Measurements from ENCODE around the gene CELF1.

Gene CELF1

DNA sequence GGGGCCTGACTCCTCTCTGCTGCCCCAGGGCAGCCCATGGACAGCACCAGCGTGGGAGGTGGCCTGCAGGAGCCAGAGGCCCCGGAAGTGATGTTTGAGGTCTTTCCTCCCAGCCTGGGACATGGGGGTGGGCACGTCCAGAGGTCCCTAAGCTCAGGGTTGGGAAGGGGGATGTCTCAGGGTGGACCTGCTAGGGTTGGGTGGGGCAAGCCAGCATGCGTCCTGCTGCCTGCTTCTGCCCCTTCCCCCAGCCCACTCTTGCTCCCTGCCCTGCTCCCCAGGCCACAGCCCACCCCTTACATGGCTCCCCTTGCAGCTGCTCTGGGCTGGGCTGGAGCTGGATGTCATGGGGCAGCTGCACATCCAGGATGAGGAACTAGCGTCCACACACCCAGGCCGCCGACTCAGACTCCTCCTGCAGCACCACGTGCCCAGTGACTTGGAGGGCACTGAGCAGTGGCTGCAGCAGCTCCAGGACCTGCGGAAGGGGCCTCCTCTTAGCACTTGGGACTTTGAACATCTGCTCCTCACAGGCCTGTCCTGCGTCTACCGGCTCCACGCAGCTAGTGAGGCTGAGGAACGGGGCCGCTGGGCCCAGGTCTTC is 34.9 kb upstream of the CELF1 start:
- H3K27me3 ChIP-seq (ENCODE audit: low read depth), result peaks cover 4% of the 10 kb centered on the region; the same call in 1 of the 2 replicates
- H3K36me3 ChIP-seq (replicated peaks), result peaks cover 15% of the 10 kb centered on the region
- DNase-seq (ENCODE audit: low spot score in 2 of 2), result no peak
- in situ Hi-C loops (cut with MboI; ENCODE audit: low sequenced_read_pairs), result no loop called here
- no peaks in the 10 kb centered on the region for H3K4me1 ChIP-seq
- no peaks in the 10 kb centered on the region for H3K9me3 ChIP-seq
- H3K4me3 ChIP-seq, result no peak overlapping the region

DNA sequence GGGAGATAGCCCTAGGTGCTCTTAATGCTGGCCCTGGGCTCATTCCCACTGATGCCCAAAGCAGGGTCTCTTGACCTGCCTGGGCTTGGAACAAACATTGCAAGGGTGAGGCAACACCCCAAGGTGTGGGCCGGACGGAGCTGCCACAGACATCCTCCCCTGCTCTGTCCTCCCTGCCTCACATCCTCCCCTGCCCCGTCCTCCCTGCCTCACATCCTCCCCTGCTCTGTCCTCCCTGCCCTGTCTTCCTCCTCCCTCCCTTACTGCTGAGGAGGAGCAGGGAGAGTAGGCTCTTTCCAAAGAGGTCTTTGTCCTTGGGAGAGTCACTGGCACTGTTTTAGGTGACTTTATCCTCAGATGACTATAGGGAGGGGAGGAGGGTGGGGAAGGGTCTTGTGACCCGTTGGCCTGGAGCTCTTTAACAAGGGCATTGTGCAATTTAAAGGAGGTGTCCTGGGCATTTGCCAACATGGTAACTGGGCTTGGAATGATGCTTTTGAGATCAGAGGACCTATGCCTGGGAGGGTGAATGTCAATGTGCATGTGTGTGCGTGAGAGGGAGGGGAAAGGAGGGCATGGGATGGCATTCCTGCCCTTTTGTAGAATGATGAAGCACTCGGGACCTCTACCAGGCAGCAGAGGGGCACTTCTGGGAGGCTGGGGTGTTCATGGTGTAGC is 34.2 kb upstream of the CELF1 start:
- in situ Hi-C loops (cut with MboI; ENCODE audit: low sequenced_read_pairs), result no loop called here
- DNase-seq (ENCODE audit: low spot score in 2 of 2), result no peak
- Histone ChIP-seq H3K27me3 (ENCODE audit: low read depth) (no peaks in the 10 kb centered on the region), H3K4me1 (no peaks in the 10 kb centered on the region), H3K36me3 (replicated peaks) (peaks cover 21% of the 10 kb centered on the region), H3K9me3 (no peaks in the 10 kb centered on the region), H3K4me3 (no peak overlapping the region)

GRCh38 chr11:47586098-47586855 is 33.3 kb upstream of the CELF1 start, which contains the start of gene FAM180B:
TSS of gene FAM180B (plus strand) at chr11:47586678. CDS start at chr11:47586769, 91 bp downstream.
- H3K4me1 ChIP-seq, result no peaks in the 10 kb centered on the region
- H3K4me3 ChIP-seq, result no peak within 1 kb of the TSS
- H3K36me3 ChIP-seq (replicated peaks), result peaks cover 30% of the 10 kb centered on the region
- no peak for DNase-seq (ENCODE audit: low spot score in 2 of 2)
- in situ Hi-C loops (cut with MboI; ENCODE audit: low sequenced_read_pairs), result no loop called here
- no peaks in the 10 kb centered on the region for H3K27me3 ChIP-seq (ENCODE audit: low read depth)
- H3K9me3 ChIP-seq, result no peaks in the 10 kb centered on the region

GRCh38 chr11:47583844-47584243 is 30.9 kb upstream of the CELF1 start:
- Histone ChIP-seq H3K4me1 (no peaks in the 10 kb centered on the region), H3K4me3 (no peak overlapping the region), H3K27me3 (ENCODE audit: low read depth) (no peaks in the 10 kb centered on the region), H3K36me3 (replicated peaks) (peaks cover 43% of the 10 kb centered on the region), H3K9me3 (no peaks in the 10 kb centered on the region)
- DNase-seq (ENCODE audit: low spot score in 2 of 2), result no peak
- in situ Hi-C loops (cut with MboI; ENCODE audit: low sequenced_read_pairs), result no loop called here

- Histone ChIP-seq H3K9me3 (no peaks in the 10 kb centered on the region), H3K4me1 (no peaks in the 10 kb centered on the region; the same call in 1 of the 2 replicates), H3K27me3 (ENCODE audit: low read depth) (no peaks in the 10 kb centered on the region), H3K4me3 (peak within 1 kb of the TSS; percentile 97), H3K36me3 (replicated peaks) (peaks cover 60% of the 10 kb centered on the region)
- DNase-seq (ENCODE audit: low spot score in 2 of 2), result peak; percentile 84 to 94
- in situ Hi-C loops (cut with MboI; ENCODE audit: low sequenced_read_pairs), result no loop called here
Observed at GRCh38 chr11:47578524-47579494, 25.9 kb upstream of the CELF1 start, which contains the start of the genes KBTBD4 and NDUFS3. TSS of gene KBTBD4 (minus strand) at chr11:47578970. CDS start at chr11:47578951, 19 bp downstream. TSS of gene NDUFS3 (plus strand) at chr11:47579074. CDS start at chr11:47579092, 18 bp downstream.

DNA sequence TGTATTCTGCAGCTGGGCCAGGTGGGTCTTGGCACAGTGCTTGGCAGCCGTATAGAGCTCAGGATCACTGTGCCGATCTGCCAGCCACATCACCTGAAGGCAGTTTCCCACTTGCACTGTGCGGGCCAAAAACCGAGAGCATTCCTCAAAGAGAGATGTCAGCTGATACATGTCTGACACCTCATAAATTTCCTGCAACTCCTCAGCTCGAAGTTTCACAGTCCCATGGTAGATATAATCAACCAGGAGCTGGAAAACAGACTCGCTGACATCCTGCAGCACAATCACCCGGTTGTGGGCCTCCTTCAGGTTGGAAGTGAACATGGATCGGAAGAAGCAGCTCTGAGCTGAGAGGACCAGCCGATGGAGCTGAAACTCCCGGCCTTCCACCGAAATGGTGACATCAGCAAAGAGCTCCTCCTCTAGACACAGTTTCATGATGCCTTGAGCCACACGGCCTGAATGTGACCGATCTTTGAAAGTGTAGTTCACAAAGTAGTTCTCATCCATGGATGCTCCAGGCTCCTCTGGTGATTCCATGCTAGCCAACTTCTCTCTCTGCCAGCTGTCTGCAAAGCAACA is 24.6 kb upstream of the CELF1 start:
- in situ Hi-C loops (cut with MboI; ENCODE audit: low sequenced_read_pairs), result no loop called here
- no peak for DNase-seq (ENCODE audit: low spot score in 2 of 2)
- Histone ChIP-seq H3K36me3 (replicated peaks) (peaks cover 60% of the 10 kb centered on the region), H3K4me3 (no peak overlapping the region; the same call in 1 of the 2 replicates), H3K9me3 (no peaks in the 10 kb centered on the region), H3K27me3 (ENCODE audit: low read depth) (no peaks in the 10 kb centered on the region), H3K4me1 (no peaks in the 10 kb centered on the region; the same call in 1 of the 2 replicates)

DNA sequence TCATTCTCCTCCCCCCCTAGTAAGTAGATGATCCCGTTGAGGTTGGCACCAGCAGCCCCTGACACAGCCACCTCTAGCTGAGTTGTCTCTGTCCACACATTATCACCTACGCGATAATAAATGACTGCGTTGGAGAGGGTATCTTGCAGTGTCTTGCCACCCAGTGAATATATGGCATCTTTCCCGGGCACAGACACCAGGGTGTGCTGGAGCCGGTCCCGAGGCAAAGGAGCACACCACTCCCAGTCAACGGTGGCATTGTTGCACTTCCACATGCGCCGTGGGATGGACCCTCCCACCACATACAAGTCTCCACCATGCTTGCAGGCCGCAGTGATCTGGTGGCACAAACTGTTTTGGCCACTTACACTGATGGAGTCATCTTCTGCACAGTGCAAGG is 20.4 kb upstream of the CELF1 start:
- Histone ChIP-seq H3K9me3 (no peaks in the 10 kb centered on the region), H3K27me3 (ENCODE audit: low read depth) (no peaks in the 10 kb centered on the region), H3K4me1 (peaks cover 8% of the 10 kb centered on the region), H3K4me3 (no peak overlapping the region), H3K36me3 (replicated peaks) (peaks cover 70% of the 10 kb centered on the region)
- DNase-seq (ENCODE audit: low spot score in 2 of 2), result no peak
- in situ Hi-C loops (cut with MboI; ENCODE audit: low sequenced_read_pairs), result no loop called here

DNA sequence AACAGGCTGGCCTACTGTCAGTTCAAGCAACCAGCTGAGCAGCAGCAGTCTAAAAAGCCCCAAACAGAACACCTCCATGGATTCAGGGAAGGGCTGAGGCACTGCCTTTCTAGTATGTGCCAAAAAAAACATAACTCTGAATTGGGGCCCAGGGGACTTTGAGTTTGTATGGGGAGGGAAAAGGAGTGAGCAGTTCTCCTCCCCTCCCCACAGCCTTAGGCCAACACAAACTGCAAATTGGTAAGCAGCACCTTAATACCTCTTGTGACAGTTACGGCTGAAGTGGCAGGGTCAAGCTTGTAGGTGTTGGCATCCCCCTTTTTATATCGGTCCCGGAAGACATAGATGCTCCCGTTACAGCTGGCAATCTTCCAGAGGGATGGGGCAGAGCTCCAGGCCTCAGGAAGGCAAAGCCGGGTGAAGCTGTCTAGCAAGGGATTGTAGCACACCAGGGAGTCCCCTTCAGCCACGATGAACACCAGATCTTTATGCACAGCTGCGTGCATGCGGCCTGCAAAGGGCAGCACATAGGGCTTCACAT is 19.9 kb upstream of the CELF1 start:
- H3K27me3 ChIP-seq (ENCODE audit: low read depth), result no peaks in the 10 kb centered on the region
- DNase-seq (ENCODE audit: low spot score in 2 of 2), result no peak
- H3K9me3 ChIP-seq, result no peaks in the 10 kb centered on the region
- H3K4me1 ChIP-seq, result peaks cover 8% of the 10 kb centered on the region
- in situ Hi-C loops (cut with MboI; ENCODE audit: low sequenced_read_pairs), result no loop called here
- H3K4me3 ChIP-seq, result no peak overlapping the region
- peaks cover 72% of the 10 kb centered on the region for H3K36me3 ChIP-seq (replicated peaks)

DNA sequence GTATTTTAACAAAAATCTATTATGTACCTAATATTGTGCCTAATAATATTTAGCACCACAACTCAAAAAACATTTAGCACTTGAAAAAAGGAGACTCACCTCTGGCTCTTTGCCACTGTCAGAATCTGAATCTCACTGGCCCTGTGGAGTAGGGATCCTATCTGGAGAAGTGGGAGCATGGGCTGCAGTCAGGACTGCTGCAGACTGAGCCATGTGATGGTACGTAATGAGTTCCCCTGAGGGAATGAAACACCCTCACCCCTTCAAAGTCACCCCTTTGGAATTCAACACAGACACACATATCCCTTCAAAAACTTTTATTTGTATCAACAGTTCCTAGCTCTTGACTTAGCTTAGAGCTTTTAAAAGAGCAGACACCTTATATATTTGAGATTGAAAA is 19.0 kb upstream of the CELF1 start:
- peaks cover 69% of the 10 kb centered on the region for H3K36me3 ChIP-seq (replicated peaks)
- no peak for DNase-seq (ENCODE audit: low spot score in 2 of 2)
- H3K4me3 ChIP-seq, result no peak overlapping the region
- in situ Hi-C loops (cut with MboI; ENCODE audit: low sequenced_read_pairs), result no loop called here
- no peaks in the 10 kb centered on the region for H3K27me3 ChIP-seq (ENCODE audit: low read depth)
- peaks cover 8% of the 10 kb centered on the region for H3K4me1 ChIP-seq
- H3K9me3 ChIP-seq, result no peaks in the 10 kb centered on the region

- DNase-seq (ENCODE audit: low spot score in 2 of 2), result peak in 1 of 2 experiments; percentile 31
- Histone ChIP-seq H3K36me3 (replicated peaks) (peaks cover 65% of the 10 kb centered on the region), H3K4me1 (peaks cover 12% of the 10 kb centered on the region), H3K9me3 (no peaks in the 10 kb centered on the region), H3K4me3 (no peak overlapping the region), H3K27me3 (ENCODE audit: low read depth) (no peaks in the 10 kb centered on the region)
- in situ Hi-C loops (cut with MboI; ENCODE audit: low sequenced_read_pairs), result no loop called here
Observed at GRCh38 chr11:47571357-47571729, 18.4 kb upstream of the CELF1 start.

DNA sequence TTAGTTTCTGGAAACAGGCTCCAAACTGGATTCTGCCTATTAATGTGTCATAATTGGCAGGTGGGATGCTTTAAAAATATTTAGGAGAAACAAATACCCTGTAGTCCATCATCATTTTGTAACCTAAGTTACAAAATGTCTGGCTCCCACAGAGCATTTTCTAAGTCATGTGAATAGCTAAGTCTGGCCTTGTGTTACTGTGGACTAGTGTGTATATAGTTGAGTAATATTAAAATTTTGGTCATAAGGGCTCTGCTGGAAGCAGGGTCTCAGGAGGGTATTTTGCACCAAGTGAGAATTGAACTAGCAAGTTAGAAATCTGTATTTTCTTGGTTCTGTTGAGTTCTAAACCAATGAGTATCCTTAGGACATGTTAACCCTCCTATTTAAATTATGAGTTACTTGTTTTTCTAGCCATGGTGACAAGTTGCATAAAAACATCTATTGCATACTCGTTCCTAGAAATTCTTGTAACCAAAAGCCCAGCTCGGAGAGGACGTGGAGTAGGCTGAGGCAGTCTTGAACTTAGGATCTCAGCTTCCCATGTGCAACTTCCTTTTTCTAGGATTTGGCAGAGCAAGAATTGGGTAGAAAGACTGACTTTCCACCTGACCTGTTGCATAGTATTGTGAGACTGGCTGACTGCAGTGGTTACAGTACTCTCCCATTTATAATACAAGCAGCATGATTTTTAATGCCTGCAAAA is 17.9 kb upstream of the CELF1 start:
- Histone ChIP-seq H3K36me3 (replicated peaks) (peaks cover 66% of the 10 kb centered on the region), H3K4me3 (no peak overlapping the region), H3K4me1 (peaks cover 12% of the 10 kb centered on the region), H3K9me3 (no peaks in the 10 kb centered on the region), H3K27me3 (ENCODE audit: low read depth) (no peaks in the 10 kb centered on the region)
- in situ Hi-C loops (cut with MboI; ENCODE audit: low sequenced_read_pairs), result no loop called here
- no peak for DNase-seq (ENCODE audit: low spot score in 2 of 2)

GRCh38 chr11:47569646-47570045 is 16.7 kb upstream of the CELF1 start:
- H3K9me3 ChIP-seq, result no peaks in the 10 kb centered on the region
- no peaks in the 10 kb centered on the region for H3K27me3 ChIP-seq (ENCODE audit: low read depth)
- in situ Hi-C loops (cut with MboI; ENCODE audit: low sequenced_read_pairs), result no loop called here
- no peak for DNase-seq (ENCODE audit: low spot score in 2 of 2)
- peaks cover 61% of the 10 kb centered on the region for H3K36me3 ChIP-seq (replicated peaks)
- H3K4me3 ChIP-seq, result no peak overlapping the region
- H3K4me1 ChIP-seq, result peaks cover 18% of the 10 kb centered on the region
